Measurements from ENCODE around the gene AUTS2. TPM values are rescaled to one million over a fixed set of nuclear protein-coding genes. Genes with fewer than 3 reads are reported as not detected.

Gene AUTS2
- total and polyA plus RNA-seq, 4 donors = 4.9 to 24.4 (median 7.0) TPM

DNA sequence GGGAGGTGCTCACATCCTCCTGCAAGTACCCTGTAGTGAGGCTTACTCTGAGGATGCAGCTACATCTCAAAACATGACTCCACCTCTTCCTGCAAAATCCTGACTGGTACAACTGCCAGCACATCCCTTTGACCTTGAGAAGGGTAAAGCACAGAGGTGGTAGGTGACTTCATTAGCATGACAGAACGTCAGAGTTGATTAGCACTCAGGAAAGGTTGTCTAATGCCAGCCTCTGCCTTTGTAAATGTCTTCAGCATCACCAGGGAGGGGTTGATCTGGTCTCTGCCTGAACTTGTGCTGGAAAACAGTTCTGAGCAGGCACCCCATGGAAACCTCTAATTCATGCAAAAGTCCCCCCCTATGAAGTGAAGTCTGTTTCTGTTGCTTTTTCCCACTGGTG lies 942.4 kb downstream of the AUTS2 start:
- no peak overlapping the region for H3K9ac ChIP-seq (ENCODE audit: low read depth in 1 of 2, low read length in 2 of 2)
- H3K4me1 ChIP-seq (ENCODE audit: control insufficient read depth in 4 of 4, insufficient read depth in 4 of 4, low read length in 3 of 4) = peaks cover 0 to 3% (median 0%) of the 10 kb centered on the region in 4 donors
- no peaks in the 10 kb centered on the region for H3K36me3 ChIP-seq (ENCODE audit: control insufficient read depth in 4 of 4, insufficient read depth in 3 of 4, low read depth in 1 of 4, low read length in 3 of 4)
- no peaks in the 10 kb centered on the region for H3K27me3 ChIP-seq (ENCODE audit: control insufficient read depth in 4 of 4, insufficient read depth in 4 of 4, low read length in 3 of 4)
- H3K9me3 ChIP-seq (ENCODE audit: control insufficient read depth in 4 of 4, low read length in 3 of 4) = no peaks in the 10 kb centered on the region
- 74% methylated on average over 1 of the region's 1 CpG for WGBS
- H3K4me3 ChIP-seq (ENCODE audit: low read depth in 1 of 3, low read length in 3 of 3) = no peak overlapping the region
- no peak for DNase-seq (ENCODE audit: low spot score)
- no peak overlapping the region for H3K27ac ChIP-seq (ENCODE audit: low read depth in 1 of 2, low read length in 2 of 2)
- TF ChIP-seq NR2F2 (IDR thresholded peaks at IDR 0.05) (no peak), HNF4A (conservative IDR thresholded peaks at IDR 0.05) (no peak), SP1 (IDR thresholded peaks at IDR 0.05) (no peak)

DNA sequence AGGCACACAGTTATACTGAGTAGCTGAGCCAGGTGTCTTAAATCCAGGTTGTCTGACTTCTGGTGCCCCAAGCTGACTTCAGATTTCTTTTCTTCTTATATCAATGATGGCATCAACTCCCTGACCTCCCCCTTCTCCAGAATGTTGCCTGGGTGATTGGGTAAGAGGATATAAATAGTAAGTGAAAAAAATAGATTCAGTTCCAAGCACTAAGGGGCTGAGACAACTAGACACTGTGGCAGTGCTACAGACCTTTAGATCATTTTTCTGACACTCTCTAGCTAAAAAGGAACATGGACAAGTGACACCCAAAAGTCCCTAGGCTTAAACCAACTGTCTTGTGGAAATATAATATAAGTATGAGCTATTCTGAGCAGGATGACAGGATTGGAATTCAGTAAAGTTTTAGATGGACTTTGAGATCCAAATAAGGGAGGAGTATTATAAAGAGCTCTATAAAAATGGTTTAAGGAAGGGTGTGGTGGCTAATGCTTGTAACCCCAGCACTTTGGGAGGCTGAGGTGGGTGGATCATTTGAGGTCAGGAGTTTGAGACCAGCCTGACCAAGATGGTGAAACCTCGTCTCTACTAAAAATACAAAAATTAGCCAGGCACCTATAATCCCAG lies 944.6 kb downstream of the AUTS2 start:
- Histone ChIP-seq H3K36me3 (ENCODE audit: control insufficient read depth in 4 of 4, insufficient read depth in 3 of 4, low read depth in 1 of 4, low read length in 3 of 4) (no peaks in the 10 kb centered on the region), H3K27ac (ENCODE audit: low read depth in 1 of 2, low read length in 2 of 2) (no peak overlapping the region), H3K27me3 (ENCODE audit: control insufficient read depth in 4 of 4, insufficient read depth in 4 of 4, low read length in 3 of 4) (no peaks in the 10 kb centered on the region), H3K4me1 (ENCODE audit: control insufficient read depth in 4 of 4, insufficient read depth in 4 of 4, low read length in 3 of 4) (peaks cover 0 to 3% (median 0%) of the 10 kb centered on the region in 4 donors), H3K9ac (ENCODE audit: low read depth in 1 of 2, low read length in 2 of 2) (no peak overlapping the region), H3K9me3 (ENCODE audit: control insufficient read depth in 4 of 4, low read length in 3 of 4) (no peaks in the 10 kb centered on the region), H3K4me3 (ENCODE audit: low read depth in 1 of 3, low read length in 3 of 3) (no peak overlapping the region)
- no peak for DNase-seq (ENCODE audit: low spot score)
- WGBS = 87% methylated on average over 1 of the region's 1 CpG
- TF ChIP-seq, protein P1, sequence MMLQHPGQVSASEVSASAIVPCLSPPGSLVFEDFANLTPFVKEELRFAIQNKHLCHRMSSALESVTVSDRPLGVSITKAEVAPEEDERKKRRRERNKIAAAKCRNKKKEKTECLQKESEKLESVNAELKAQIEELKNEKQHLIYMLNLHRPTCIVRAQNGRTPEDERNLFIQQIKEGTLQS (IDR thresholded peaks at IDR 0.05) = no peak
- TF ChIP-seq HNF4A (conservative IDR thresholded peaks at IDR 0.05) = peak in 1 of 2 donors; percentile 5
- TF ChIP-seq JUND (IDR thresholded peaks at IDR 0.05) = no peak
- no peak for TF ChIP-seq EGR1 (IDR thresholded peaks at IDR 0.05; ENCODE audit: low read depth in 2 of 2)
- TF ChIP-seq, protein P2, sequence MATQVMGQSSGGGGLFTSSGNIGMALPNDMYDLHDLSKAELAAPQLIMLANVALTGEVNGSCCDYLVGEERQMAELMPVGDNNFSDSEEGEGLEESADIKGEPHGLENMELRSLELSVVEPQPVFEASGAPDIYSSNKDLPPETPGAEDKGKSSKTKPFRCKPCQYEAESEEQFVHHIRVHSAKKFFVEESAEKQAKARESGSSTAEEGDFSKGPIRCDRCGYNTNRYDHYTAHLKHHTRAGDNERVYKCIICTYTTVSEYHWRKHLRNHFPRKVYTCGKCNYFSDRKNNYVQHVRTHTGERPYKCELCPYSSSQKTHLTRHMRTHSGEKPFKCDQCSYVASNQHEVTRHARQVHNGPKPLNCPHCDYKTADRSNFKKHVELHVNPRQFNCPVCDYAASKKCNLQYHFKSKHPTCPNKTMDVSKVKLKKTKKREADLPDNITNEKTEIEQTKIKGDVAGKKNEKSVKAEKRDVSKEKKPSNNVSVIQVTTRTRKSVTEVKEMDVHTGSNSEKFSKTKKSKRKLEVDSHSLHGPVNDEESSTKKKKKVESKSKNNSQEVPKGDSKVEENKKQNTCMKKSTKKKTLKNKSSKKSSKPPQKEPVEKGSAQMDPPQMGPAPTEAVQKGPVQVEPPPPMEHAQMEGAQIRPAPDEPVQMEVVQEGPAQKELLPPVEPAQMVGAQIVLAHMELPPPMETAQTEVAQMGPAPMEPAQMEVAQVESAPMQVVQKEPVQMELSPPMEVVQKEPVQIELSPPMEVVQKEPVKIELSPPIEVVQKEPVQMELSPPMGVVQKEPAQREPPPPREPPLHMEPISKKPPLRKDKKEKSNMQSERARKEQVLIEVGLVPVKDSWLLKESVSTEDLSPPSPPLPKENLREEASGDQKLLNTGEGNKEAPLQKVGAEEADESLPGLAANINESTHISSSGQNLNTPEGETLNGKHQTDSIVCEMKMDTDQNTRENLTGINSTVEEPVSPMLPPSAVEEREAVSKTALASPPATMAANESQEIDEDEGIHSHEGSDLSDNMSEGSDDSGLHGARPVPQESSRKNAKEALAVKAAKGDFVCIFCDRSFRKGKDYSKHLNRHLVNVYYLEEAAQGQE (IDR thresholded peaks at IDR 0.05) = no peak

DNA sequence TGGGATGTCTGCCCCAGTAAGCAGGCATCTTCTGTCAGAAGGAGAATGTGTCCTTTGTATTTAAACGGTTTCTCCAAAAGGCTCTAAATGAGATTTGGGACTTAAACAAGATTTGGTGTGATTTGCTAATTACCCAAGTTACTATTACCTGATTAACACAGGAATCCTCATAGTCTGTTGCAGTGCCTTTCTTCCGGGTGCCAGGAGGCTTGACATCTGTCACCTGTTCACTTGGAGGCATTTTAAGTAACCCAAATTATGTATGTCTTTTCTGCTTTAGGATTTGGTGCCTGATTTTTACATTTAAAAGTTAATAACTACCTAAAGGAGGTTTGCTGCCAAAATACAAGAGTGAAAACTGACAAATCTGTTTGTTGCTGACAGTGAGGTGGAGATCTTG lies 945.7 kb downstream of the AUTS2 start:
- Histone ChIP-seq H3K4me1 (ENCODE audit: control insufficient read depth in 4 of 4, insufficient read depth in 4 of 4, low read length in 3 of 4) (peaks cover 0 to 3% (median 0%) of the 10 kb centered on the region in 4 donors), H3K4me3 (ENCODE audit: low read depth in 1 of 3, low read length in 3 of 3) (no peak overlapping the region), H3K36me3 (ENCODE audit: control insufficient read depth in 4 of 4, insufficient read depth in 3 of 4, low read depth in 1 of 4, low read length in 3 of 4) (no peaks in the 10 kb centered on the region), H3K27ac (ENCODE audit: low read depth in 1 of 2, low read length in 2 of 2) (no peak overlapping the region), H3K9ac (ENCODE audit: low read depth in 1 of 2, low read length in 2 of 2) (no peak overlapping the region), H3K9me3 (ENCODE audit: control insufficient read depth in 4 of 4, low read length in 3 of 4) (no peaks in the 10 kb centered on the region), H3K27me3 (ENCODE audit: control insufficient read depth in 4 of 4, insufficient read depth in 4 of 4, low read length in 3 of 4) (no peaks in the 10 kb centered on the region)
- TF ChIP-seq SP1 (IDR thresholded peaks at IDR 0.05) = no peak
- TF ChIP-seq, protein P1 (IDR thresholded peaks at IDR 0.05) = no peak
- no peak for TF ChIP-seq RAD21 (IDR thresholded peaks at IDR 0.05)
- no peak for DNase-seq (ENCODE audit: low spot score)
- whole genome bisulfite sequencing = 91% methylated on average over 2 of the region's 2 CpGs

DNA sequence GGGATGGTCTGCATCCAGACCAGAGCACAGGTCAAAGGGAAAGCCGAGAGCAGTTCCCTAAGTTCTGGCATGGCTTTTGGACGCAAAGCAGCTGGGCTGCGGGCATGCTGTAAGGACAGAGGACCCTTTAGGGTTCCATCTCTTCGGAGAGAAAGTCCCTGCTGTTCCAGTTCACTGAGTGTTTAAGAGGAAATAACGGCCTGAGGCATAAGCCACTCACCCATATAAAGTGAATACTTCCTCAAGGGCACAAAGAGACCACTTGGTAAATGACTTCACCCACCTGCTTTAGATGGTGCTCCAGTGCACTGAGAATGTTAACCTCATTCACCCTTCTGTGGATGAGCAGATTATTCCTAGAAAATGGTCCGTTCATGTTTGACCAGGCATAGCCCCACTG lies 946.9 kb downstream of the AUTS2 start:
- peaks cover 0 to 3% (median 0%) of the 10 kb centered on the region in 4 donors for H3K4me1 ChIP-seq (ENCODE audit: control insufficient read depth in 4 of 4, insufficient read depth in 4 of 4, low read length in 3 of 4)
- DNase-seq (ENCODE audit: low spot score) = no peak
- H3K9ac ChIP-seq (ENCODE audit: low read depth in 1 of 2, low read length in 2 of 2) = no peak overlapping the region
- H3K9me3 ChIP-seq (ENCODE audit: control insufficient read depth in 4 of 4, low read length in 3 of 4) = no peaks in the 10 kb centered on the region
- no peak overlapping the region for H3K27ac ChIP-seq (ENCODE audit: low read depth in 1 of 2, low read length in 2 of 2)
- no peaks in the 10 kb centered on the region for H3K36me3 ChIP-seq (ENCODE audit: control insufficient read depth in 4 of 4, insufficient read depth in 3 of 4, low read depth in 1 of 4, low read length in 3 of 4)
- no peak overlapping the region for H3K4me3 ChIP-seq (ENCODE audit: low read depth in 1 of 3, low read length in 3 of 3)
- WGBS = 91% methylated on average over 6 of the region's 6 CpGs
- H3K27me3 ChIP-seq (ENCODE audit: control insufficient read depth in 4 of 4, insufficient read depth in 4 of 4, low read length in 3 of 4) = no peaks in the 10 kb centered on the region
- TF ChIP-seq GABPA (IDR thresholded peaks at IDR 0.05 in 1 of 2, conservative IDR thresholded peaks at IDR 0.05 in 1 of 2) (no peak), YY1 (IDR thresholded peaks at IDR 0.05) (no peak), RXRA (IDR thresholded peaks at IDR 0.05) (no peak), FOXA2 (IDR thresholded peaks at IDR 0.05) (no peak), TAF1 (conservative IDR thresholded peaks at IDR 0.05) (no peak), EGR1 (IDR thresholded peaks at IDR 0.05; ENCODE audit: low read depth in 2 of 2) (no peak), JUND (IDR thresholded peaks at IDR 0.05) (no peak), RAD21 (IDR thresholded peaks at IDR 0.05) (no peak)
- TF ChIP-seq, protein P1 (IDR thresholded peaks at IDR 0.05) = no peak
- TF ChIP-seq, protein P3, sequence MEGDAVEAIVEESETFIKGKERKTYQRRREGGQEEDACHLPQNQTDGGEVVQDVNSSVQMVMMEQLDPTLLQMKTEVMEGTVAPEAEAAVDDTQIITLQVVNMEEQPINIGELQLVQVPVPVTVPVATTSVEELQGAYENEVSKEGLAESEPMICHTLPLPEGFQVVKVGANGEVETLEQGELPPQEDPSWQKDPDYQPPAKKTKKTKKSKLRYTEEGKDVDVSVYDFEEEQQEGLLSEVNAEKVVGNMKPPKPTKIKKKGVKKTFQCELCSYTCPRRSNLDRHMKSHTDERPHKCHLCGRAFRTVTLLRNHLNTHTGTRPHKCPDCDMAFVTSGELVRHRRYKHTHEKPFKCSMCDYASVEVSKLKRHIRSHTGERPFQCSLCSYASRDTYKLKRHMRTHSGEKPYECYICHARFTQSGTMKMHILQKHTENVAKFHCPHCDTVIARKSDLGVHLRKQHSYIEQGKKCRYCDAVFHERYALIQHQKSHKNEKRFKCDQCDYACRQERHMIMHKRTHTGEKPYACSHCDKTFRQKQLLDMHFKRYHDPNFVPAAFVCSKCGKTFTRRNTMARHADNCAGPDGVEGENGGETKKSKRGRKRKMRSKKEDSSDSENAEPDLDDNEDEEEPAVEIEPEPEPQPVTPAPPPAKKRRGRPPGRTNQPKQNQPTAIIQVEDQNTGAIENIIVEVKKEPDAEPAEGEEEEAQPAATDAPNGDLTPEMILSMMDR (IDR thresholded peaks at IDR 0.05; ENCODE audit: low read depth, low read length, missing input control) = no peak
